ENCODE measurements around the gene LEAP2.

LEAP2 gene

GRCh38 chr5:132886064-132886823 lies 12.8 kb downstream of the LEAP2 start:
- Mint-ChIP-seq H3K36me3 (ENCODE audit: low read depth) (peaks cover 78% of the 10 kb centered on the region), H3K9me3 (no peaks in the 10 kb centered on the region), H3K27ac (no peak overlapping the region), H3K4me1 (no peaks in the 10 kb centered on the region), H3K4me3 (no peak overlapping the region), H3K27me3 (ENCODE audit: low read depth) (no peaks in the 10 kb centered on the region)
- TF ChIP-seq CTCF (IDR thresholded peaks at IDR 0.05; ENCODE audit: unreplicated experiment in 3 of 3), result no peak

- no peaks in the 10 kb centered on the region for H3K9me3 Mint-ChIP-seq
- TF ChIP-seq CTCF (IDR thresholded peaks at IDR 0.05; ENCODE audit: unreplicated experiment in 3 of 3), result no peak
- H3K36me3 Mint-ChIP-seq (ENCODE audit: low read depth), result peaks cover 79% of the 10 kb centered on the region
- H3K4me1 Mint-ChIP-seq, result no peaks in the 10 kb centered on the region
- H3K27ac Mint-ChIP-seq, result no peak overlapping the region
- H3K27me3 Mint-ChIP-seq (ENCODE audit: low read depth), result no peaks in the 10 kb centered on the region
- H3K4me3 Mint-ChIP-seq, result no peak overlapping the region
These were observed 13.8 kb downstream of the LEAP2 start for GRCh38 chr5:132887283-132887682.

GRCh38 chr5:132889501-132889900 lies 16.0 kb downstream of the LEAP2 start:
- Mint-ChIP-seq H3K9me3 (no peaks in the 10 kb centered on the region), H3K4me1 (no peaks in the 10 kb centered on the region), H3K36me3 (ENCODE audit: low read depth) (peaks cover 80% of the 10 kb centered on the region), H3K27ac (no peak overlapping the region), H3K27me3 (ENCODE audit: low read depth) (no peaks in the 10 kb centered on the region), H3K4me3 (no peak overlapping the region)
- TF ChIP-seq CTCF (IDR thresholded peaks at IDR 0.05; ENCODE audit: unreplicated experiment in 3 of 3), result no peak

GRCh38 chr5:132890817-132891216 lies 17.3 kb downstream of the LEAP2 start:
- H3K4me1 Mint-ChIP-seq, result no peaks in the 10 kb centered on the region
- no peak for TF ChIP-seq CTCF (IDR thresholded peaks at IDR 0.05; ENCODE audit: unreplicated experiment in 3 of 3)
- H3K9me3 Mint-ChIP-seq, result no peaks in the 10 kb centered on the region
- peaks cover 78% of the 10 kb centered on the region for H3K36me3 Mint-ChIP-seq (ENCODE audit: low read depth)
- H3K27me3 Mint-ChIP-seq (ENCODE audit: low read depth), result no peaks in the 10 kb centered on the region
- no peak overlapping the region for H3K4me3 Mint-ChIP-seq
- H3K27ac Mint-ChIP-seq, result no peak overlapping the region

- H3K4me3 Mint-ChIP-seq, result no peak overlapping the region
- H3K27me3 Mint-ChIP-seq (ENCODE audit: low read depth), result no peaks in the 10 kb centered on the region
- TF ChIP-seq CTCF (IDR thresholded peaks at IDR 0.05; ENCODE audit: unreplicated experiment in 3 of 3), result no peak
- H3K4me1 Mint-ChIP-seq, result no peaks in the 10 kb centered on the region
- no peak overlapping the region for H3K27ac Mint-ChIP-seq
- H3K9me3 Mint-ChIP-seq, result no peaks in the 10 kb centered on the region
- peaks cover 73% of the 10 kb centered on the region for H3K36me3 Mint-ChIP-seq (ENCODE audit: low read depth)
These were observed 22.3 kb downstream of the LEAP2 start for GRCh38 chr5:132895719-132896305.

- no peak overlapping the region for H3K4me3 Mint-ChIP-seq
- no peak for TF ChIP-seq CTCF (IDR thresholded peaks at IDR 0.05; ENCODE audit: unreplicated experiment in 3 of 3)
- no peaks in the 10 kb centered on the region for H3K9me3 Mint-ChIP-seq
- H3K27me3 Mint-ChIP-seq (ENCODE audit: low read depth), result no peaks in the 10 kb centered on the region
- H3K4me1 Mint-ChIP-seq, result no peaks in the 10 kb centered on the region
- H3K36me3 Mint-ChIP-seq (ENCODE audit: low read depth), result peaks cover 78% of the 10 kb centered on the region
- no peak overlapping the region for H3K27ac Mint-ChIP-seq
These were observed 23.2 kb downstream of the LEAP2 start for GRCh38 chr5:132896685-132897084.

Data from nephron (organoid).